GM18498 (cell line): Measurements from ENCODE around the gene SORBS1.

Experiments
- ATAC-seq: cut with Tn5 transposase; IDR thresholded peaks from one replicate; pipeline ENCODE4 v1.9.1; 2021; ENCODE audit warnings: mild to moderate bottlenecking, moderate library complexity; ENCODE audit not compliant: unreplicated experiment

SORBS1 gene

GRCh38 chr10:95303950-95304349, 257.2 kb downstream of the SORBS1 start:
- no peak for ATAC-seq

GRCh38 chr10:95303535-95303934, 257.6 kb downstream of the SORBS1 start:
- ATAC-seq, result no peak

GRCh38 chr10:95300022-95300539, 261.1 kb downstream of the SORBS1 start:
- no peak for ATAC-seq

GRCh38 chr10:95297402-95297801, 263.8 kb downstream of the SORBS1 start:
- peak; percentile 43 for ATAC-seq

GRCh38 chr10:95296764-95297163, 264.4 kb downstream of the SORBS1 start:
- no peak for ATAC-seq

GRCh38 chr10:95295031-95295755, 266.0 kb downstream of the SORBS1 start:
- peak; percentile 79 for ATAC-seq

- no peak for ATAC-seq
Measured at GRCh38 chr10:95293631-95294030, 267.5 kb downstream of the SORBS1 start.

GRCh38 chr10:95291365-95292039, 269.7 kb downstream of the SORBS1 start:
- ATAC-seq, result no peak

- peak; percentile 51 for ATAC-seq
Measured at GRCh38 chr10:95290461-95291364, 270.5 kb downstream of the SORBS1 start, which contains the start of gene PDLIM1. TSS of gene PDLIM1 (minus strand) at chr10:95291003. CDS start at chr10:95290915, 88 bp downstream.

- ATAC-seq, result no peak
Measured at GRCh38 chr10:95289921-95290421, 271.2 kb downstream of the SORBS1 start.

- no peak for ATAC-seq
Measured at GRCh38 chr10:95289003-95289920, 271.9 kb downstream of the SORBS1 start.

- ATAC-seq, result no peak
Measured at GRCh38 chr10:95288303-95288702, 272.9 kb downstream of the SORBS1 start.

- no peak for ATAC-seq
Measured at GRCh38 chr10:95287281-95287680, 273.9 kb downstream of the SORBS1 start.

- no peak for ATAC-seq
Measured at GRCh38 chr10:95286707-95287106, 274.5 kb downstream of the SORBS1 start.

GRCh38 chr10:95285556-95285955, 275.6 kb downstream of the SORBS1 start:
- ATAC-seq, result no peak

GRCh38 chr10:95284807-95285206, 276.4 kb downstream of the SORBS1 start:
- ATAC-seq, result peak; percentile 59

- ATAC-seq, result no peak
Measured at GRCh38 chr10:95282107-95282506, 279.1 kb downstream of the SORBS1 start.

- no peak for ATAC-seq
Measured at GRCh38 chr10:95281206-95281605, 280.0 kb downstream of the SORBS1 start.

- no peak for ATAC-seq
Measured at GRCh38 chr10:95280637-95281036, 280.5 kb downstream of the SORBS1 start.
